HG02884 (cell line): ENCODE measurements around the gene MAP2K4.

ENCODE experiments used
- ATAC-seq: cut with Tn5 transposase; IDR thresholded peaks from one replicate; pipeline ENCODE4 v1.9.1; 2021; ENCODE audit warnings: mild to moderate bottlenecking, moderate library complexity; ENCODE audit not compliant: unreplicated experiment

The MAP2K4 gene

GRCh38 chr17:12037970-12038369 is 17.3 kb downstream of the MAP2K4 start:
- ATAC-seq = no peak

- no peak for ATAC-seq
Measured at GRCh38 chr17:12040478-12040877, 19.8 kb downstream of the MAP2K4 start.

DNA sequence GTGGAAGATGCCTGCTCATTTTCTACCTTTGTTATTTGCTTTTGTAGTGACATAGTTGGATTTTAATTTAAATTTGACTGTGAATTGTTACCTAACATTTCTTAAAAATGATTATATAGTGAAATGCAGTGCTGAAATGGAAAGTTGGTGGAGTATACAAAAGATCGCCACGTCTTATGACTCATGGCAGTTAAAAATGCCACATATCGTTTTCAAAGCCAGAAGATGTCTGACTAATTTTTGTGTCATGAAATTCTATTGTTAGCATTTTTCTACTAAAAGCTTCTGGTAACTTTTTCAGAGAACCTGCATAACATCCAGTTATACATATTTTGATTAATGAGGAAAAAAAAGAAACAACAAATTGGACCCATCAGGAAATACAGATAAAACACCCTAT is 20.6 kb downstream of the MAP2K4 start:
- no peak for ATAC-seq

GRCh38 chr17:12043702-12044101 is 23.0 kb downstream of the MAP2K4 start:
- no peak for ATAC-seq

DNA sequence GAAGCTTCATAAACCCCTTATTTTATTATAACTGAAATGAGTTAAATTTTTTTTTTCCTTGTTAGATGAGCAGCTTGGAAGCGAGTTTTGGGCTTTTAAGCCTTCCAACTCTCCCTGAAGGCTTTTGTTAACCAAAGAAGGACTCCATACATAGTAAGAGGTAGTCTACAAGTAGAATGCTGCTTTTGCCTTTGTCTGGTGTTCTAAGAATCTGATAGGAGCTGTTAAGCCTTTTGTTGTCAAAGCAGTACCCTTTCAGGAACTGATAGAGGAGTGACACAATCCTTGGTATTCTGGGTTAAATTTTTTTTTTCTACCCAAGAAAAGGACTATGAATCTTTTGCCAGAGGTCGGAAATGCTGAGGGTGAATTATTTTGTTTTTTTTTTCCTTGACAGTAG is 26.1 kb downstream of the MAP2K4 start:
- no peak for ATAC-seq

DNA sequence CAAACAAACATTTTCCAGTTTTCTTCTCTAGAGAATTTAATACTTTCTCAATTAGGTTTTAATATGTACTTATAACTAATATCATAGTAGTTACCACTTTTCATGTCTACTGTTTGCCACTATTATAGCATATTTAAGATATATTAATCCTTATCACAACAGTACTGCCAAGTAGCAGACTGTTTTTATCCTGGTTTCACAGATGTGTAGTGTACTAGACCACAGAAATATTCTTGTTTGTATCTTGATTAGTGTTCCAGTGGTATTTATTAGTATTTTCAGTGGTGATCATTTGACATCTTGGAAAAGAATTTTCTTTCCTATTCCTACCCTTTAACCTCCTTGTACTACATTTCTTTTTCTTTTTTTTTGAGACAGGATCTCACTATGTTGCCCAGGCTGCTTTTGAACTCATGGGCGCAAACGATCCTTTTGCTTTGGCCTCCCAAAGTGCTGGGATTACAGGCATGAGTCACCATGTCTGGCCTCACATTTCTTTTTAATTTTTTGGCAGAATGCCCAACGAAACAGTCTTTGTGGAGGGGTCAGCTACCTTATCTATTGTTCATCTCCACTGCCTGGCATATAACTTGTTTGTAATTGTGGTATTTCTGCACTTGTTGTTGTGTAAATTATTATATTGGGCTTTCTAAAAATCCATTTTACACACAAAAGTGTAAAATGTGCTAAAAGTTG is 27.2 kb downstream of the MAP2K4 start:
- no peak for ATAC-seq

DNA sequence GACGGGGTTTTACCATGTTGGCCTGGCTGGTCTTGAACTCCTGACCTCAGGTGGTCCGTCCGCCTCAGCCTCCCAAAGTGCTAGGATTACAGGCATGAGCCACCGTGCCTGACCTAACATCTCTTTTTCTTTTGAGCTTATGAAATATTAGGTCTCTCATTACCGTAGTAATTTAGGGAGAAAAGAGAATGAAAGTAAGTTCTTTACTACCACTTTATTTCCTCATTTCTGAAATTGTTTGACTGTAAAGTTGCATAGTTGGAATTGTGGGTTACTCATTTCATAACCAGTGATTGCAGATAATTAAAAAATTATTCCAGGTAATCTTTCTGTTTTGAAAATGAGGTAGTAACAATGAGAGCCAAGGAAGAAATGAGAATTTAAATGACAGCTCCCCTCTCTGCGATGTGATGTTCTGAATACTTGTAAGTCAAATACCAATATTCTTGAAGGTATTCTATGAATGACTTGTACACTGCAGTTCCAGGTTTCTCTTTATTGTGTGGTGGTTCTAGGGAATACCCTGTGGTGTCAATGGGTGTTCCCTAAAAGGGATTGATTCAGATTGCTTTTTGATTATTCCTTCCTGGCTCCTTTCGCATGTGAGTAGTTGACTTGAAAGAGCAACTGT is 28.3 kb downstream of the MAP2K4 start:
- no peak for ATAC-seq

GRCh38 chr17:12050646-12051225 is 30.1 kb downstream of the MAP2K4 start:
- no peak for ATAC-seq

DNA sequence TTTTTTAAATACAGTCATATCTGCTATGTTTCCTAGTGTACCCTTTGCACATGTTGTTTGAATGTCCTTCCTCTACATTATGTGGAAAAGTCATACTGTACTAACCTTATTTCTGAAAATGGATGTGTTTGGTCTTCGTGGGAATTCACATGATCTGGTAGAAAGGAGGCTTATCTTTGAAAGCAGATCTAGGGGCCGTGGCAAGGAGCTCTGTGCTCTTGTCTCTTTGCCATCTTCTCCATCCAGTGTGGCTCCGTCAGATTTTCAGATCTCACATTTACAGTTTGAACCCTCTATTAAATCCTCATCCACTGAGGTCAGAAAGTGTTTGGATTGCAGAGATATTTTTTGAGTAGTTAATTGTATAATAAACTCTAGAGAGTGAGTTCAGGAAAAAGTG is 32.9 kb downstream of the MAP2K4 start:
- no peak for ATAC-seq

- no peak for ATAC-seq
Measured at GRCh38 chr17:12055889-12056288, 35.2 kb downstream of the MAP2K4 start.

DNA sequence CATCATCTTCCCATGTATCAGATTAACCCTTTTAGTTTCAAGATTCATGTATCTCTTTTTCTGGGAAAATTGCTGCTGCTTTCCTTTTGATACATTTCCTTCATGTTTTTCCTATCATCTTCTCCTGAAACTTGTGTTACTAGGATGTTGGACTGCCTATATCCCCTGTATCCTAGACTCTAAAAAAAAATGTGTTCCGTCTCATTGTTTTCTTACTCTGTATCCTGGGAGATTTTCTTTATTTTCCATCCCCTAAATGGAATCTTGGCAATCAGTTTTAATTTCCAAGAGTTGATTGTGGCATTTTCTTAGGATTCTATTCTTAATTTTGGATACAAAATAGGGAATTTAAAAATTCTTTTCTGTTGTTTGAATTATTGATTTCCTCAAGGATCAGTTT is 36.8 kb downstream of the MAP2K4 start:
- no peak for ATAC-seq

- ATAC-seq = no peak
Measured at GRCh38 chr17:12058535-12058934, 37.9 kb downstream of the MAP2K4 start.

- no peak for ATAC-seq
Measured at GRCh38 chr17:12062249-12062648, 41.6 kb downstream of the MAP2K4 start.

GRCh38 chr17:12064395-12064794 is 43.7 kb downstream of the MAP2K4 start:
- no peak for ATAC-seq

- ATAC-seq = no peak
Measured at GRCh38 chr17:12067485-12067884, 46.8 kb downstream of the MAP2K4 start.

- ATAC-seq = no peak
Measured at GRCh38 chr17:12068946-12069345, 48.3 kb downstream of the MAP2K4 start.

DNA sequence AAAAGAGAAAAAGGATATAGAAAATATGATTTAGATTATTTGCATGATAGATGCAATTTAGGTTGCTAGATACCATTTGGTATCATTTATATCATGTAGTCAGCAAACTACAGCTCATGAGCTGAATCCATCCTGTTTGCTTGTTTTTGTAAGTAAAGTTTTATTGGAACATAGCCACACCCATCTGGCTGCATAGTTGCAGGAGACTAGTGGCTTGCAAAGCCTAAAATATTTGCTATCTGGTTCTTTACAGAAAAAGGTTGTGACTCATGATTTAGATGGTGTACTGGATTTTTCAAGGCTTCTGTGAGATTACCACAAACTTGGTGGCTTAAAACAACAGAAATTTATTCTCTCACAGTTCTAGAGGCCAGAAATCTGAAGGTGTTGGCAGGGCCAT is 49.9 kb downstream of the MAP2K4 start:
- ATAC-seq = no peak

DNA sequence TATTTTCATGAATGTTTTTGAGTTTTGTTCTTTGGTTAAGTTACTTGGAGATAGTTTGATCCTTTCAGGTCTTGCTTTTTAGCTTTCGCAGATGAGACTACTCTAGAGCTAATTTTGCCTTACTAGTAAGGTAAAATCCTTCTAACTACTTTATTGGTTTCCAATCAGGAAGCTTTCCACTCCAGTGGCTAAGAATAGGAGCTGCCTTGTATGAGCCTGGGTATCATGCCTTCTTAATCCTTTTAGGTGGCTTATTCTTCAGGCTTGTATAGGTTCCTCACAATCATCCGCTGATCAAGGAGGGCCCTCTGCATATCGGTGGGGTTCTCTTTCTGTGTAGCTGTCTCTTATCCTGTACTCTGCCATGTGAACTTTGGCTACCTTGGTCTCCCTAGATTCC is 53.7 kb downstream of the MAP2K4 start:
- ATAC-seq = no peak

DNA sequence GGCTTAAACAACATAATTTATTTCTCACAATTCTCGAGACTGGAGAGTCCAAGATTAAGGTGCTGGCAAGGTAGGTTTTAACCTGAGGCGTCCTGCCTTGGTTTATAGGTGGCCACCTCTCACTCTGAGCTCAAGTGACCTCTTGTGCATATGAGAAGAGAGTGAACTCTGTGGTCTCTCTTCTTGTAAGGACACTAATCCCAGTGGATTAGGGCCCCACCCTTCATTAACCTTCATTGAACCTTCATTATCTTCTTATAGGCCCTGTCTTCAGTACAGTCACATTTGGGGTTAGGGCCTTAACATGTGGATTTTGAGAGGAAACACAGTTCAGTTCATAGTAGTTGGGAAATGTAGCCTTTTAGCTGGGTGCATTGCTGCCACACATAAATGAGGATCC is 57.1 kb downstream of the MAP2K4 start:
- no peak for ATAC-seq

DNA sequence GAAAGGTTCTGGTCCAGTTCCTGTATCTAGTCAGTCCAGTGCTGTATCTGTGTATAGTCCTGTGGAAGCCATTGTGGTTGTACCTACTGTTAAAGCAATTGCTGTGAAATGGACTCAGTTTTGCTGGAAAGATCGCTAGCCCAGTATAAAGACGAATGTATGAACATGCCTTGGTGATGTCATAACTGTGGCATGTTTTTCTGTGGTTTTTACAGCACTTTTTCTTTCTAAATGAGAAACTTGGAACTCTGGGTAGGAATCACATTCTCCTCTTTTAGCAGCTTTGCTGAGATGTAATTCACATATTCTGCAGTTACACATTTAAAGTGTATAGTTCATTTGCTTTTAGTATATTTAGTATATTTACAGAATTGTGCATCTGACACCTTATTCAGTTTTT is 58.1 kb downstream of the MAP2K4 start:
- no peak for ATAC-seq

- no peak for ATAC-seq
Measured at GRCh38 chr17:12081720-12082119, 61.0 kb downstream of the MAP2K4 start.
